GM19452 (cell line): ENCODE measurements around the gene XAB2.

Experiments used
- ATAC-seq: cut with Tn5 transposase; IDR thresholded peaks from one replicate; pipeline ENCODE4 v1.9.1; 2021; ENCODE audit not compliant: unreplicated experiment

The XAB2 gene

DNA sequence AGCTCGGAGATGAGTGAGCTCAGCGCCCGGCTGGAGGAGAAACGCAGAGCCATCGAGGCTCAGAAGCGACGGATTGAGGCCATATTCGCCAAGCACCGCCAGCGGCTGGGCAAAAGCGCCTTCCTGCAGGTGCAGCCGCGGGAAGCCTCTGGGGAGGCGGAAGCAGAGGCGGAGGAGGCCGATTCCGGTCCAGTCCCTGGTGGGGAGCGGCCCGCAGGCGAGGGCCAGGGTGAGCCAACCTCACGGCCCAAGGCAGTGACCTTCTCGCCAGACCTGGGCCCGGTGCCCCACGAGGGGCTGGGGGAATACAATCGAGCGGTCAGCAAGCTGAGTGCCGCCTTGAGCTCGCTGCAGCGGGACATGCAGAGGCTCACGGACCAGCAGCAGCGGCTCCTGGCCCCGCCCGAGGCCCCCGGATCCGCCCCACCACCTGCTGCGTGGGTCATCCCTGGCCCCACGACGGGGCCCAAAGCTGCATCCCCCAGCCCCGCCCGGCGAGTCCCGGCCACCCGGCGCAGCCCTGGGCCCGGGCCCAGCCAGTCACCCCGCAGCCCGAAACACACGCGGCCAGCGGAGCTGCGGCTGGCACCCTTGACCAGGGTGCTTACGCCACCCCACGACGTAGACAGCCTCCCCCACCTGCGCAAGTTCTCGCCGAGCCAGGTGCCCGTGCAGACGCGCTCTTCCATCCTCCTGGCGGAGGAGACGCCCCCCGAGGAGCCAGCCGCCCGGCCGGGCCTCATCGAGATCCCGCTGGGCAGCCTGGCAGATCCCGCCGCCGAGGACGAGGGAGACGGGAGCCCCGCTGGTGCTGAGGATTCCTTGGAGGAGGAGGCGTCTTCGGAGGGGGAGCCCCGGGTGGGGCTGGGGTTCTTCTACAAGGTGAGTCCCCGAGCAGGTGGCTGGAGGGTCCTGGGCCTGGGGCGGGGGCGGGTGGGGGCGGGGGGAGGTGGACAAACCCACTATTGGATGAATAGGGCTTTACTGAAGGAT is 16.8 kb downstream of the XAB2 start:
- no peak for ATAC-seq

DNA sequence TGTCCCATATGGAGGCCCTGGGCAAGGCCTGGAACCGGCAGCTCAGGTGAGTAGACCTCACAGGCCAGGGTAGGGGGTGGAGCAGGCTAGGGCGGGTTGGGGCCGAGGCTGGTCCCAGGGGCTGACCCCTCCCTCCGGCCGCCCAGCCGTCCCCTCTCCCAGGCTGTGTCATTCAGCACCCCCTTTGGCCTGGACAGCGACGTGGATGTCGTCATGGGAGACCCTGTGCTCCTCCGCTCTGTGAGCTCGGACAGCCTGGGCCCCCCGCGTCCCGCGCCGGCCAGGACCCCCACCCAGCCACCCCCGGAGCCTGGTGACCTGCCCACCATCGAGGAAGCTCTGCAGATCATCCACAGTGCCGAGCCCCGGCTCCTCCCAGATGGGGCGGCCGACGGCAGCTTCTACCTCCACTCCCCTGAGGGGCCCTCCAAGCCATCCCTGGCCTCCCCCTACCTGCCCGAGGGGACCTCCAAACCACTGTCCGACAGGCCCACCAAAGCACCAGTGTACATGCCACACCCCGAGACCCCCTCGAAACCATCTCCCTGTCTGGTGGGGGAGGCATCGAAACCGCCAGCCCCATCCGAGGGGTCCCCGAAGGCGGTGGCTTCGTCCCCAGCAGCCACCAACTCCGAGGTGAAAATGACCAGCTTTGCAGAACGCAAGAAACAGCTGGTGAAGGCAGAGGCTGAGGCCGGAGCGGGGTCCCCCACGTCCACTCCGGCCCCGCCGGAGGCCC is 17.6 kb downstream of the XAB2 start:
- ATAC-seq, result no peak

DNA sequence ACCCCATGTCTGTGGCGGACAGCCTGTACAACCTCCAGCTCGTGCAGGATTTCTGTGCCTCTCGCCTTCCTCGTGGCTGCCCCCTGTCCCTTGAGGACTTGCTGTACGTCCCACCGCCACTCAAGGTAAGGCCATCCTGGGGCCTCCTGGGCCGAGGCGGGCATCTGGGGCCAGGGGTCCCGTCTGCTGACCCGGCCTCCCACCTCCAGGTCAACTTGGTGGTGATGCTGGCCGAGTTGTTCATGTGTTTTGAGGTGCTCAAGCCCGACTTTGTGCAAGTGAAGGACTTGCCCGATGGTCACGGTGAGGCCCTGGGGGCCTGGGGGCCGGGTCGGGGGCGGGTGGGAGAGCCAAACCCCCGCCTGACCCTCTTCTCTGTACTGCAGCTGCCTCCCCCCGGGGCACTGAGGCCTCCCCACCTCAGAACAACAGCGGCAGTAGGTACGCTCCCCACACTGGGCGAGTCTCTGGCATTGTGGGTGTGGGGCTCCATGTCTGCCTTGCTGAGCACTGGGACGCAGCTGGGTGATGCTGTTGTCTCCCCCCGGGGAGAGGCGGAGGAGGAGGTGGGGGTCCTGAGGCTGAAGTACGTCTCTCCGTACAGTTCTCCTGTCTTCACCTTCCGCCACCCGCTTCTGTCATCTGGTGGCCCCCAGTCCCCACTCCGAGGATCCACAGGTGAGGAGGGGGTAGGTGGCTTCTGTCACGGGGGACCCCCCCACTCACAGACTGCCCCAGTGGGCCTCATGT is 18.7 kb downstream of the XAB2 start:
- ATAC-seq, result no peak

DNA sequence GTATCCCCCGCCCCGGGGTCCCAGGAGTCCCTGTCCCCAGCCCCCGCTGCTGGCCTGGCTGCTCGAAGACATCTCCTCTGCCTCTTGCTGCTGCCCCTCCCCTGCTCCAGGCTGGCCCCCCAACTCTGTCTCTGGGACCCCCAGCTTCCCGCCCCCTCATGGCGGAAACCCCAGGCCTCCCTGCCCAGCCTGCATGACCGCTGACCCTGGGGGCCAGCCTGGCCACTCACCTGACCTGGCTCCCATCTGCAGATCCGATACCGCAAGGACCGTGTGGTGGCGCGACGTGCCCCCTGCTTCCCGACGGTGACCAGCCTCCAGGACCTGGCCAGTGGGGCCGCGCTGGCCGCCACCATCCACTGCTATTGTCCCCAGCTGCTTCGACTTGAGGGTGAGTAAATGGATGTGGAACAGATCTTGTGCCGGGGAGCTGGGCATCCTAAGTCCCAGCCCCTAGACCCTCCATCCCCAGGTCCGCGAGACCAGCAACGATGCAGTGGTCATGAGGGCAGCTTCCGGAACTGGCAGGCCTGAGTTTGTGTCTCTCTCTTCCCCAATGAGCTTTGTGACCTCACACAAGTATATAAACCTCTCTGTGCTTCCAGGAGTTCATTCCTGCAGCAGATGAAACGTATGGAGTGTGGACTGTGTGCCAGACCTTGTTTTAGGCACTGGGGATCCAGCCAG is 21.3 kb downstream of the XAB2 start:
- no peak for ATAC-seq

DNA sequence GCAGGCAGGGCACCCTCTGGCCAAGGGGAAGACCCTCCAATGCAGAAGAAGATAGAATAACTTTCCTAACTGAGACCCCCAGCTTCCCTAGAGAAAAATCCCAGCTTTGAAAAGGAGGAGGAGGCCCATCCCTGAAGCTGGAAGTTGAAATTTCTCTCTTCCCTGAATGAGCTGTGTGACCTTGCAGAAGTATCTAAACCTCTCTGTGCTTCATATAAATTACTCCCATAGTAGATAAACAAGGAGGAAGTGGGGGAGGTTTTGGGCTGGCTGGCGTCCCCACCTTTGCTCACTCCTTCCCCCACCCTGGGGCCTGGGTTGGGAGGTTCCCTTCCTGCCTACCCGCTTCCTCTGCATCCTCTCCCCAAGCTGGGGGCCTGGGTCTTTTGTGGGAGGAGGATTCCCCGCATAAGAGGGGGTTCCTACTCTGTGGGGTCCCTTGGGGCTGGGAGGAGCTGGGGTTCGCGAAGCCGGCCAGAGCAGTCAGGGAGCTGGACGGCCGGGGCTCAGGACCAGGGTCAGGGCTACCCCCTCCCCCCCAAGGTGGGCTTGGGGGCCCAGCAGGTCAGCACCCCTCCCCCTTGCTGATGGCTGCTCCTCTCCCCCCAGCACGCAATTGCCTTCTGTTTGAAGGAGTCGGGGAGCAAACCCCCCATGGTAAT is 22.0 kb downstream of the XAB2 start:
- ATAC-seq, result no peak

DNA sequence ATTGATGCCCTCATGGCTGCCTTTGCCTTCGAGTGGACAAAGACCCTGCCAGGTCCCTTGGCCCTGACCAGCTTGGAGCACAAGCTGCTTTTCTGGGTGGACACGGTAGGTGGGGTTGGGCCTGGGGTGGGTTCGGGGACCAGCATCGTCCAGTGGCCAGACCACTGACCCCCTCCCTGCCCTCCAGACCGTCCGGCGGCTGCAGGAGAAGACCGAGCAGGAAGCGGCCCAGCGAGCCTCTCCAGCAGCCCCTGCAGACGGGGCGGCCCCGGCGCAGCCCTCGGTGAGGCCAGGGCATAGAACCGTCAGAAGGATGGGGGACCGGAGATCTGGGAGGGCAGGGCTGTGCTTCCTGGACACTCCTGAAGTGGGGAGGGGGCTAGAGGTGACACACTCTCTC is 23.1 kb downstream of the XAB2 start:
- no peak for ATAC-seq

DNA sequence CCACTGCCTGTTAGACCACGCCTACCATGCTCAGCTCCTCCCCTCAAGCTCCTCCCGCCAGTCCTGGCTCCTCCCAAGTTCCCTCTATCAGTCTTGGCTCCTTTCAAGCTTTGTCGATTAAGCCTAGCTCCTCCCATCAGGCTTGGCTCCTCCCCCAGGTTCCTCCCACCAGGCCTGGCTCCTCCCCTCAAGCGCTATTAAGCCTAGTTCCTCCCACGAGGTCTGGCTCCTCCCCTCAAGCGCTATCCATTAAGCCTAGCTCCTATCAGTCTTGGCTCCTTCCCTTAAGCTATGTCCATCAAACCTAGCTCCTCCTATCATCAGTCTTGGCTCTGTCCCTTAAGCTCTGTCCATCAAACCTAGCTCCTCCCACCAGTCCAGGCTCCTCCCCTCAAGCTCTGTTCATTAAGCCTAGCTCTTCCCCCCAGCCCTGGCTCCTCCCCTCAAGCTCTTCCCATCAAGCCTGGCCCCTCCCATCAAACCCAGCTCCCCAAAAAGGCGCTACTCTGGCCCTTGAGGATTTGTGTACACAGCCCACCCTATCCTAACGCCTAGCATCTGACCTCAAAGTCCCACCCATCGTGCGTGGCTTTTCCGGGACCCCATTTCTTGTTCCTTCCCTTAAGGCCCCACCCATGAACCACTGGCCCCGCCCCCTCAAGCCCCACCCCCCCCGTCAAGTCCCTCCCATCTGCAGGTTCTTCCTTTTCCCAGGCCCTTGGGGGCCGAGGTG is 23.7 kb downstream of the XAB2 start:
- ATAC-seq, result no peak

DNA sequence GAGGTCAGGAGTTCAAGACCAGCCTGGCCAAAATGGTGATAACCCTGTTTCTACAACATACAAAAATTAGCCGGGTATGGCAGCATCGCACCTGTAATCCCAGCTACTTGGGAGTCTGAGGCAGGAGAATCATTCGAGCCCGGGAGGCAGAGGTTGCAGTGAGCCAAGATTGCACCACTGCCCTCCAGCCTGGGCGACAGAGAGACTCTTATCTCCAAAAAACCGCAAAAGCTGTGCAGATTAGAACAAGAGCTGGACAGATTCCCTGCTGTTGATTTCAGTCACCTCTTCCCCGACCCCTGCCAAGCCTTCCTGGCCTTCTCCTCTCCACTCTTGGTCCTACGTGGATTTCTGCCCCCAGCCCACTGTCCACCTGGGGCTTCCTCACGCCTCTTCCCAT is 25.4 kb downstream of the XAB2 start:
- ATAC-seq, result no peak

DNA sequence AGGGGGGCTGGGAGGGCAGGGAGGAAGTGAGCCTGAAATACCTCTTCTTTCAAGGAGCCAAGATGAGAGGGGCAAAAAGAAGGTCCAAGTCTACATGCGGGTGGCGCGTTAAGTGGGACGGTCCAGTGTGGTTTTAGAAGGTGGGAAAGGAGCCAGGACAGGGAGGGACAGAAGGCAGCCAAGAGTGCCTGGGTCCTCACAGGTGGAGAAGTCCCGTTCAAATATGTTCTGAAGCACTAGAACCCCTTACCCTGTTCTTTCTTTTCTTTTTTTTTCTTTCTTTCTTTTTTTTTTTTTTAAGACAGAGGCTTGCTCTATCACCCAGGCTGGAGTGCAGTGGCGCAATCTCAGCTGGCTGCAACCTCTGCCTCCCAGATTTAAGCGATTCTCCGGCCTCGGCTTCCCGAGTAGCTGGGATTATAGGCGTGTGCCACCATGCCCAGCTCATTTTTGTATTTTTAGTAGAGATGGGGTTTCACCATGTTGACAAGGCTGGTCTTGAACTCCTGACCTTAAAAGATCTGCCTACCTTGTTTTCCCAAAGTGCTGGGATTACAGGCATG is 26.3 kb downstream of the XAB2 start:
- ATAC-seq, result no peak

DNA sequence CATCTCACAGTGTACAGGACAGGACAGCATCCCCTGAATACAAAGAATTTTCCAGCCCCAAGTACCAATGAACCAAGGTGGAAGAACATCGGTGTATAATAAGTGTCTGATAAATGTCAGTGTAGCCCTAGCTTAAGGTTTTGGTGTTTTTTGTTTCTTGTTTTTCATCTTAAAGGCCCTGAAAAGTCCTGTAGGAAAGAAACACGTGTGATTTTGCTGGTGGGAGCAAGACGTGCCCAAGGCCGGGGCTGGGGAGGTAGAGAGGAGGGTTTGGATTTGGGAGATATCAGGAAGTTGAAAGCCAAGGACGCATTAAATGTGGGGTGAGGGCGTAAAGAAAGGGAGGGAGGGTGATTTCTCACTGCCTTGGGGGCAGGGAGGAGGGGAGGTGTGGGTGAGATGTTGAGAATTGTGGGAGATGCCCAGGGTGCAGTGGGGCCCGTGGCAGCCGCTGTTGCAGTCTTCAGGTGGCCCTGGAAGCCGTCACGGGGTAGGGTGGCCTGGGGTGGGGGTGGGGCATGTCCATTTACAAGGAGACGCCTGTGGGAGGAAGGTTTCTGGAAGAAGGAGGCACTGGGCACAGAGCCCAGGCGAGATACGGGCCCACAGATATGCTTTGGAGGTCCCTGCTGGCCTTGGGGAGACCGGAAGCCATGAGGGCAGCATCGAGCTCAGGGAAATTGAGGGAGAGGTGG is 27.0 kb downstream of the XAB2 start:
- ATAC-seq, result no peak

DNA sequence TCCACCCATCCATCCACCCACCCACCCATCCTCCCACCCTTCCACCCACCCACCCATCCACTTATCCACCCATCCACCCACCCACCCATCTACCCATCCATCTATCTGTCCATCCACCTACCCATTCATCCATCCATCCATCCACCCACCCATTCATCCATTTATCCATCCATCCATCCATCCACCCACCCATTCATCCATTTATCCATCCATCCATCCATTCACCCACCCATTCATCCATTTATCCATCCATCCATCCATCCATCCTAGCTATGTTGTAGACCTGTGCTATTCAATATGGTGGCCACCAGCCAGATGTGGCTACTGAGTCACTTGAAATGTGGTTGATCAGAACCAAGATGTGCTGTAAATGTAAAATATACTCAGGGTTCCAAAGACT is 28.6 kb downstream of the XAB2 start:
- no peak for ATAC-seq

DNA sequence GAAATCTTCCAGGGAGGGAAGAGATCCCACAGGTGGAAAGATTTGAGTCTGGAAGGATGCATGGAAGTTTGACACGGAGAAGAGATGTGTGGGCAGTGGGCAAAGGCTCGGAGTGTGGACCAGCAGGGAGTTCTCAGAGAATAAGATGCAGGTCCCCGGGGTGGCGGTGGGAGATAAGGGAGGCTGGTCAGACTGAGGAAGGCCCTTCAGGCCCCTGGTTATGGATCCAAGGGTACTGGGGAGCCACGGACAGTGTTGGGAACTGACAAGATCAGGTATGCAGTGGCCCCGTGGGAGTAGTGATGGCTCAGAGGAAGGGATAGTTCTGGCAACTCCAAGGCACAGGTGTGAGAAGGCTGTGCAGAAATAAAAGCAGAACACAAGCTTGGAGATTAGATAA is 31.2 kb downstream of the XAB2 start:
- ATAC-seq, result no peak

DNA sequence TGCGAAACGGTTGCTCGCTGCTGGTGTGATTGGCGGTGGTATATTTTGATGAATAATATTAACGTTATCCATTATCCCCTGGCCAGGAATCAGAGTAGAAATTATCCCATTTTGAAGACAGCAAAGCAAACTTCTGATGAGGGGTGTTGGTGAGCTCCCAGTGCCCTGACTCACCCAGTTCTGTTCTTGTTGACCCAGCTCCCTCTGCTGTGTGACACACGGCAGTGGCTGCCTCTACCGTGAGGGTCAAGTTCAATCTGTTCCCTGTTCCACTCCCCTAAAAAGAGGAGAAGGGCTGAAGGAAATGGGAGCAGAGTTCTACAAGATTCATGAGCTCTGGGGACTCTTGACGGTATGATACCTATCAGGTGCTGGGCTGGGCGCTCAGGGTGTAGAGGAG is 31.7 kb downstream of the XAB2 start:
- ATAC-seq, result no peak

DNA sequence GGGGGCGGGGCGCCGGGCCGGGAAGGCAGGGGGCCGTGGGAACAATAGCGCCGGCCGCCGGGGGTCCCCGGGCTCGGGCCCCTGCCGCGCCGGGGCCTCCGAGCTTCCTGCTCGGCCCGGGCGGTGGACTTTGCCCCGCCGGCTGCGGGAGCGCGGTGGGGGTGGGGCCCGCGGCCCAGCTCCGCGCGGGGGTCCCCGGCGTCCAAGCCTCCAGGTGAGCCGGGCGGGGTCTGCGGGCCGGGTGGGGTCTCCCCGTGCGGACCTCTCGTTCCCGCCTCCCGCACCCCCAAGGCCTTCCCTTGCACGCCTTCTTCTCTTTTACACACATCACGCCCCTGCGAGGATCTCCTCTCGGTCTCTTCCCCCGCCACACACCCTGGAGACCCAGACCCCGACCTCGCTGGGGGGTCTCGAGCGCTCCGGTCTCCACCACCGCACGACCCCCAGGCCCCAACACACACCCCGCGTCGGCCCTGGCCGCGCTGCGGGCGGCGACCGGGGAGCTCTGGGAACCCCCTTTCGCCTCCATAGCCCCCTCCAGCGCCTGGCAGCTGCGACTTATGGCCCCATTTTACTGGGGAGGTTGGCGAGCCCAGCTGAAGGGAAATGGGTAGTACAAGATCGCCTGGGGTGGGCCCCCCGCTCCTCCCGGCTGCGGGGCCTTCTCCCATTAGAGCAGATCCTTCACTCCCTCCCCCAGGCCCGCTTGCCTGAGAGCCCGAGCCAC is 33.0 kb downstream of the XAB2 start:
- no peak for ATAC-seq

DNA sequence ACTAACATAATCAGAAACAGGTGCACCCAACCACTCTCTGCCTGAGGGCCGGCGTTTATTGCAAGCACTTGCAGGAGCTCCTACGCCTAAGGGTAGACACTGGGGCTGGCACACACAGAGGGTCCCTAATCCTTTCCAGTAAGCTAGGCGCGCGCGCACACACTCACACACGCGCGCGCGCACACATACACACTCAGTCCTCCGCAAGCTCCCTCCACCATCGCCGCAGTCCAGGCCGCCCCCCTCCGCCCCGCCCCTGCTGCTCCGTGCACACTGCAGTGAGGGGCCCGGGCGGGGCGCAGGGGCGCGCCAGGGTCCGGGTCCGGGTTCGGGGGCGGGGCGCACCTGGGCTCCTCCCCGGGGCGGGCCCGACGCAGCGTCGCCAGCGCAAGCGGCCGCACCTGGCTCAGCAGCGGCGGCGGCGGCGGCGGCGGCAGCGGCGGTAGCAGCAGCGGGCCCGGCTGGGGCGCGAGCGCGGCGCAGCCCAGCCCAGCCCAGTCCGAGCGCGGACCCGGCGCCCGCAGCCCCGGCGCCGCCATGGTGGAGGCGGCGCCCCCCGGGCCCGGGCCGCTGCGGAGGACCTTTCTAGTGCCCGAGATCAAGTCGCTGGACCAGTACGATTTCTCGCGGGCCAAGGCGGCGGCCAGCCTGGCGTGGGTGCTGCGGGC is 33.7 kb downstream of the XAB2 start, which contains the start of gene CAMSAP3:
CAMSAP3 (plus strand) TSS at position 398 of the 668 bp plus-strand sequence; CDS start at position 538, 140 bp downstream.
- no peak for ATAC-seq

DNA sequence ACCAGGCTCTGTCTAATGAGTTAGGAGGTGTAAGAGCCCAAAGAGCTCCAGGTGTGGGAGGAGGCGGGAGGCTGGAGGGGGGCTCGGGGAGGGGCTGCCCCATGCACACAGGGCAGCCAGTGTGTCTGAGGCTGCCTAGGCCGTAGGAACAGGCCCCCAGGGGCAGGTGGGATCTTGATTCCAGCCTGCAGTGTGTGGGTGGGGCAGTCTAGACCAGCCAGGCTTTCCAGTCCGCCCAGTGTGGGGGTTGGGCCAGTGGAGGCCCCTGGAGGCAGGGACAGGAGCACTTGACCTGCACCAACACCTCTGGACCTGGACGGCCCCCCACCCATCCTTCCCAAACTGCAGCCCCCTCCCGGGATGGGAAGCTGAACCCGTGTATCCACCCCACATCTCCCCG is 39.1 kb downstream of the XAB2 start:
- ATAC-seq, result no peak

DNA sequence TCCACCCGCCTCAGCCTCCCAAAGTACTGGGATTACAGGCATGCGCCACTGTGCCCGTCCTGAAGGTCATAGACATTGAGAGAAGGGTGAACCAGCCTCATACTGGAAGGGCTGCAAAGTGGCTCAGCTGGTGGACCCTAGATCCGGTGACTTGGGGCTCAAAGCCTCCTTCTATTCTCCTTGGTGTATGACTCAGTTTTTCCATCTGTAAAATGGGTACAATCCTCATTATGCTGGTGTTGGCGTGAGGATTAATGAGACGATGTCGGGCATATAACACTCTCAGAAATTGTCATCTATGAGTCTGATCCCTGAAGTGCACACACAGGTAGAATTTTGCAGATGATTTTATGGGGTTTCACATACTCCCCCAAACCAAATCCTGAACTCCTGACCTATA is 39.5 kb downstream of the XAB2 start:
- no peak for ATAC-seq
